Measurements from ENCODE around the gene CEBPG.

The CEBPG gene

GRCh38 chr19:33346665-33347064 is 26.8 kb upstream of the CEBPG start:
- H3K36me3 ChIP-seq (ENCODE audit: insufficient read depth, low read length) = no peaks in the 10 kb centered on the region
- H3K9ac ChIP-seq (ENCODE audit: insufficient read length) = no peak overlapping the region
- H3K4me3 ChIP-seq = no peak overlapping the region
- no peak overlapping the region for H3K27ac ChIP-seq
- no peaks in the 10 kb centered on the region for H3K9me3 ChIP-seq (ENCODE audit: low read depth, low read length)
- TF ChIP-seq EZH2 (IDR thresholded peaks at IDR 0.05) (no peak), POLR2AphosphoS5 (IDR thresholded peaks at IDR 0.05; ENCODE audit: borderline replicate concordance, low read depth, low read length) (no peak), FOXP2 (optimal IDR thresholded peaks at IDR 0.05; ENCODE audit: control extremely low read depth, extremely low read length, insufficient read depth) (no peak)
- DNase-seq (ENCODE audit: low read depth, low spot score) = no peak

GRCh38 chr19:33347300-33347699 is 26.2 kb upstream of the CEBPG start:
- Histone ChIP-seq H3K27ac (no peak overlapping the region), H3K36me3 (ENCODE audit: insufficient read depth, low read length) (no peaks in the 10 kb centered on the region), H3K9ac (ENCODE audit: insufficient read length) (no peak overlapping the region), H3K4me3 (no peak overlapping the region), H3K9me3 (ENCODE audit: low read depth, low read length) (no peaks in the 10 kb centered on the region)
- no peak for DNase-seq (ENCODE audit: low read depth, low spot score)
- TF ChIP-seq FOXP2 (optimal IDR thresholded peaks at IDR 0.05; ENCODE audit: control extremely low read depth, extremely low read length, insufficient read depth) (no peak), POLR2AphosphoS5 (IDR thresholded peaks at IDR 0.05; ENCODE audit: borderline replicate concordance, low read depth, low read length) (no peak), EZH2 (IDR thresholded peaks at IDR 0.05) (no peak)

DNA sequence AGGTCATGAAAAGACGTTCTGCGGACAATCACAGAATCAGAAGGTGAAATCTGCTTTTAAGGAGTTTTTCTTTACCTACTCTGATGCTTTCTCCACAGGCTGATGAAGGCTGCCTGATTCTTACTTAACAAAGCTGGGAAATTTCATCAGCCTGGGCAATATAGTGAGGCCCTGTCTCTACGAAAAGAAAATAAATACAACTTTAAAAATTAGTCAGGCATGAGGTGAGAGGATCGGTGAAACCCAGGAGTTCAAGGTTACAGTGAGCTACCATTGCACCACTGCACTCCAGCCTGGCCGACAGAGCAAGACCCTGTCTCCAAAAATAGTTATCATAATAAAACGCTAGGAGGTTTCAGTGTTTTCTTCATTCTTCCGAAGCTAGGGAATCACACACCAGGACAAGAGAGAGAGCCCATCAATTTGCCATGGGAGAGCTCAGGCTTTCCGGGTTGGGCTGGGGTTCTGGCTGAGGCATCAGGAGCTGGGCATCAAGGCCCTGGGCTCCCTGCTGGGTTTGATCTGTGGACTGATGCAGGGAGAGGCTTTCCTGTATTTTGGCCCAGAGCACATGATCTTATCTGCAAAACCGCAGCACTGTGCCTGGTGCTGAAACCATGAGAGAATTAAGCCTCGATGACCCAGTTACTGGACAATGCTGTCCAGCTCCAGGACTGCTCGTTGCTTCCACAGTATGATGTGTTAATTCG is 25.1 kb upstream of the CEBPG start:
- Histone ChIP-seq H3K9ac (ENCODE audit: insufficient read length) (no peak overlapping the region), H3K36me3 (ENCODE audit: insufficient read depth, low read length) (no peaks in the 10 kb centered on the region), H3K27ac (no peak overlapping the region), H3K4me3 (no peak overlapping the region), H3K9me3 (ENCODE audit: low read depth, low read length) (no peaks in the 10 kb centered on the region)
- no peak for DNase-seq (ENCODE audit: low read depth, low spot score)
- TF ChIP-seq POLR2AphosphoS5 (IDR thresholded peaks at IDR 0.05; ENCODE audit: borderline replicate concordance, low read depth, low read length) (no peak), FOXP2 (optimal IDR thresholded peaks at IDR 0.05; ENCODE audit: control extremely low read depth, extremely low read length, insufficient read depth) (no peak), EZH2 (IDR thresholded peaks at IDR 0.05) (no peak)

DNA sequence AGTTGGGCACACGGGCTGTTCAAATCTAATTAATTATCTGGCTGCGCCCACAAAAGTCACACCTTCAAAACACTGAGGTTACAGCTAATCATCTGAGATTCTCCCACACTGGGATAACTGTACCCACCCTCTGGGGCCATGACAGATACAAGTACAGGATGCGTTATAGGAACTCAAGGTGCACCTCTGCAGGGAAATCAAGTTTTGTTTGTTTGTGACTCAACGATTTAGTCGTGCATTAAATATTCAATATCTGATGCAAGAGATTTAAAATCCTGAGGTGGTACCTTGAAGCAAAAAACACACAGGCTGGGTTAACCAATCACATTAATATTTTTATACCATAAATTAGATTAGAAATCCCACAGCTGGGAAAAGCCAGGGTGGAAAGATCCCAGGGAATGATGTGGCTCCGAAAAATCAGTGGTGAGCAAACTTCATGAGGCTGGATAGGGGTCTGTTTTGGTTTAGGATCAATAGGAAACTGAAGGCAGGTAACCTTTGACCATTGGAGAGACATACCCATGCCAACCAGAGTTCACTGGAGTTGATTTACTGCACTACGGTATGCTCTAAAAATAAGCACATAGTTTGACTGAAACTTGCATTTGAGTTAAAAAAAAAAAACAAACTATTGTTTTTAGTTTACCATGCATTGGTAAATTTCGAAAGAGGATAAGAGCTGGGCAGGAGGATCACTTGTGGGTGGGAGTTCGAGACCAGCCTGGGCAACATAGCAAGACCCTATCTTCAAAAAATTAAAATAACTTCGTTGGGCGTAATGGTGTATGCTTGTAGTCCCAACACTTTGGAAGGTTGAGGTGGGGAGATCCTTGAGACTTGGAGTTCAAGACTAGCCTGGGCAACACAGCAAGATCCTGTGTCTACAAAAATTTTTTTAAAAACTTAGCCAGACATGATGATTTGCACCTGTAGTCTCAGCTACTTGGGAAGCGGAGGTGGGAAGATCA is 23.9 kb upstream of the CEBPG start:
- no peaks in the 10 kb centered on the region for H3K9me3 ChIP-seq (ENCODE audit: low read depth, low read length)
- no peak overlapping the region for H3K9ac ChIP-seq (ENCODE audit: insufficient read length)
- DNase-seq (ENCODE audit: low read depth, low spot score) = no peak
- H3K36me3 ChIP-seq (ENCODE audit: insufficient read depth, low read length) = no peaks in the 10 kb centered on the region
- no peak overlapping the region for H3K4me3 ChIP-seq
- H3K27ac ChIP-seq = no peak overlapping the region
- TF ChIP-seq POLR2AphosphoS5 (IDR thresholded peaks at IDR 0.05; ENCODE audit: borderline replicate concordance, low read depth, low read length) (no peak), FOXP2 (optimal IDR thresholded peaks at IDR 0.05; ENCODE audit: control extremely low read depth, extremely low read length, insufficient read depth) (no peak), EZH2 (IDR thresholded peaks at IDR 0.05) (no peak)

- Histone ChIP-seq H3K9ac (ENCODE audit: insufficient read length) (no peak overlapping the region), H3K27ac (no peak overlapping the region), H3K4me3 (no peak overlapping the region), H3K36me3 (ENCODE audit: insufficient read depth, low read length) (no peaks in the 10 kb centered on the region), H3K9me3 (ENCODE audit: low read depth, low read length) (no peaks in the 10 kb centered on the region)
- DNase-seq (ENCODE audit: low read depth, low spot score) = no peak
- no peak for TF ChIP-seq POLR2AphosphoS5 (IDR thresholded peaks at IDR 0.05; ENCODE audit: borderline replicate concordance, low read depth, low read length)
- no peak for TF ChIP-seq EZH2 (IDR thresholded peaks at IDR 0.05)
- no peak for TF ChIP-seq FOXP2 (optimal IDR thresholded peaks at IDR 0.05; ENCODE audit: control extremely low read depth, extremely low read length, insufficient read depth)
Observed at GRCh38 chr19:33350538-33351309, 22.8 kb upstream of the CEBPG start.

GRCh38 chr19:33355535-33355934 is 18.0 kb upstream of the CEBPG start:
- H3K4me3 ChIP-seq = no peak overlapping the region
- no peak for DNase-seq (ENCODE audit: low read depth, low spot score)
- no peaks in the 10 kb centered on the region for H3K9me3 ChIP-seq (ENCODE audit: low read depth, low read length)
- H3K36me3 ChIP-seq (ENCODE audit: insufficient read depth, low read length) = no peaks in the 10 kb centered on the region
- TF ChIP-seq EZH2 (IDR thresholded peaks at IDR 0.05) = no peak
- TF ChIP-seq POLR2AphosphoS5 (IDR thresholded peaks at IDR 0.05; ENCODE audit: borderline replicate concordance, low read depth, low read length) = no peak
- TF ChIP-seq FOXP2 (optimal IDR thresholded peaks at IDR 0.05; ENCODE audit: control extremely low read depth, extremely low read length, insufficient read depth) = no peak
- no peak overlapping the region for H3K9ac ChIP-seq (ENCODE audit: insufficient read length)
- no peak overlapping the region for H3K27ac ChIP-seq

GRCh38 chr19:33357556-33357955 is 16.0 kb upstream of the CEBPG start:
- H3K9me3 ChIP-seq (ENCODE audit: low read depth, low read length) = no peaks in the 10 kb centered on the region
- no peak overlapping the region for H3K9ac ChIP-seq (ENCODE audit: insufficient read length)
- DNase-seq (ENCODE audit: low read depth, low spot score) = no peak
- no peak overlapping the region for H3K27ac ChIP-seq
- no peaks in the 10 kb centered on the region for H3K36me3 ChIP-seq (ENCODE audit: insufficient read depth, low read length)
- H3K4me3 ChIP-seq = no peak overlapping the region
- TF ChIP-seq EZH2 (IDR thresholded peaks at IDR 0.05) (no peak), POLR2AphosphoS5 (IDR thresholded peaks at IDR 0.05; ENCODE audit: borderline replicate concordance, low read depth, low read length) (no peak), FOXP2 (optimal IDR thresholded peaks at IDR 0.05; ENCODE audit: control extremely low read depth, extremely low read length, insufficient read depth) (no peak)

GRCh38 chr19:33358408-33358807 is 15.1 kb upstream of the CEBPG start:
- H3K4me3 ChIP-seq = no peak overlapping the region
- DNase-seq (ENCODE audit: low read depth, low spot score) = no peak
- no peak overlapping the region for H3K9ac ChIP-seq (ENCODE audit: insufficient read length)
- H3K36me3 ChIP-seq (ENCODE audit: insufficient read depth, low read length) = no peaks in the 10 kb centered on the region
- no peaks in the 10 kb centered on the region for H3K9me3 ChIP-seq (ENCODE audit: low read depth, low read length)
- no peak for TF ChIP-seq EZH2 (IDR thresholded peaks at IDR 0.05)
- no peak for TF ChIP-seq POLR2AphosphoS5 (IDR thresholded peaks at IDR 0.05; ENCODE audit: borderline replicate concordance, low read depth, low read length)
- TF ChIP-seq FOXP2 (optimal IDR thresholded peaks at IDR 0.05; ENCODE audit: control extremely low read depth, extremely low read length, insufficient read depth) = no peak
- no peak overlapping the region for H3K27ac ChIP-seq
